SU-DHL-6 (cell line): ENCODE data around the gene LTO1.

Source experiments
- CTCF ChIP-seq: fragments of 200-600 bp; sonication (generic); IDR thresholded peaks from one replicate; pipeline ENCODE4 v1.5.1; 2017; ENCODE audit warnings: antibody characterized with exemption, mild to moderate bottlenecking, low read length, moderate library complexity; ENCODE audit not compliant: insufficient read depth, poor library complexity, severe bottlenecking
- EZH2phosphoT487 ChIP-seq: fragments of 200-600 bp; sonication (generic), shearing (Covaris generic); conservative IDR thresholded peaks from 2 replicates; pipeline ENCODE4 v1.6.1; 2018; ENCODE audit warnings: mild to moderate bottlenecking, antibody characterized with exemption, low read length, moderate library complexity, mixed read lengths

GRCh38 chr11:69655479-69656428, 19.4 kb downstream of the LTO1 start:
- no peak for TF ChIP-seq CTCF
- TF ChIP-seq EZH2phosphoT487: no peak
